Measurements from ENCODE around the gene LTB4R.

LTB4R gene

DNA sequence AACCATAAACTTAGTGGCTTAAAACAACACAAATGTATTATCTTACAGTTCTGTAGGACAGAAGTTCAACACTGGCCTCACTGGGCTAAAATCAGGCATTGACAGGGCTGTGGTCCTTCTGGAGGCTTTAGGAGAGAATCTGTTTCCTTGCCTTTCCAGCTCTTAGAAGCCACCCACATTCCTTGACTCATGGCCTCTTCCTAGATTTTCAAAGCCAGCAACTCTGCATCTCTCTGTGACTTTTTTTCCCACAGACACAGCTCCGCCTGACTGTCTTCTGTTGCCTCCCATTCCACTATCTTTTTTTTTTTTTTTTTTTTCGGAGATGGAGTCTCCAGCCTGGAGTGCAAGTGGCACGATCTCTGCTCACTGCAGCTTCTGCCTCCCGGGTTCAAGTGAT is 44.9 kb downstream of the LTB4R start:
- no CpG with 5 or more reads among the region's 4 CpGs for WGBS (ENCODE audit: extremely low coverage, insufficient coverage, insufficient read length)
- H2AK5ac ChIP-seq (ENCODE audit: low read length): no peak overlapping the region

DNA sequence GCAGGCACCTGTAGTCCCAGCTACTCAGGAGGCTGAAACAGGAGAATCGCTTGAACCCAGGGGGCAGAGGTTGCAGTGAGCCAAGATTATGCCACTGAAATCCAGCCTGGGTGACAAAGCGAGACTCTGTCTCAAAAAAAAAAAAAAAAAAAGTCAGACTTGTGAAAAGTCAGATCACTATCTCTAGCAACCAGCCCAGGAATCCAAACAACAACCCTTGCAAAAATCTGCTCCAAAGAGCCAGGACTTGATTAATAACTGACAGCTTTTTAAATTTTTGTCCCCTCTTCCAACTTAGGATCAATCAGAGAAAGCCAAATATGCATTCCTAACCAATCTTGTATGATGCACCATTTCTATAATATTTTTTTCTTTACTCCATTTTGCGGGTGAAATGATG is 49.0 kb downstream of the LTB4R start:
- no peaks in the 10 kb centered on the region for H3K36me3 ChIP-seq (ENCODE audit: control insufficient read depth in 1 of 2, insufficient read depth in 2 of 2, low read length in 2 of 2)
- H3K4me2 ChIP-seq (ENCODE audit: low read length): no peak overlapping the region
- no peak overlapping the region for H3K9ac ChIP-seq (ENCODE audit: low read length)
- H2AK5ac ChIP-seq (ENCODE audit: low read length): no peak overlapping the region
- no peak overlapping the region for H2AFZ ChIP-seq (ENCODE audit: insufficient read depth, low read length, poor library complexity)
- H3K14ac ChIP-seq (ENCODE audit: low read length): no peak overlapping the region
- H3K79me2 ChIP-seq (ENCODE audit: control insufficient read depth, insufficient read depth, low read length, poor library complexity): no peaks in the 10 kb centered on the region
- no peaks in the 10 kb centered on the region for H3K4me1 ChIP-seq (ENCODE audit: control insufficient read depth in 1 of 2, insufficient read depth in 2 of 2, low read length in 2 of 2)
- H2BK120ac ChIP-seq (ENCODE audit: insufficient read depth, low read length, poor library complexity): no peak overlapping the region
- no peak overlapping the region for H3K4me3 ChIP-seq (ENCODE audit: low read depth, low read length)
- no peak overlapping the region for H2BK12ac ChIP-seq (ENCODE audit: low read length)
- H4K12ac ChIP-seq (ENCODE audit: low read depth, low read length): no peak overlapping the region
- peak; percentile 28 to 78 for DNase-seq
- H3K18ac ChIP-seq (ENCODE audit: low read length): no peak overlapping the region
- H3K4ac ChIP-seq (ENCODE audit: low read depth, low read length): no peak overlapping the region
- no peak overlapping the region for H2BK5ac ChIP-seq (ENCODE audit: low read depth, low read length, poor library complexity)
- no peak overlapping the region for H4K91ac ChIP-seq (ENCODE audit: low read depth, low read length)
- H3K9me3 ChIP-seq (ENCODE audit: insufficient read depth, low read depth, low read length): no peaks in the 10 kb centered on the region
- H4K8ac ChIP-seq (ENCODE audit: low read depth, low read length): no peak overlapping the region
- H3K79me1 ChIP-seq (ENCODE audit: low read length): no peaks in the 10 kb centered on the region
- no CpG with 5 or more reads among the region's 3 CpGs for WGBS (ENCODE audit: extremely low coverage, insufficient coverage, insufficient read length)
- no peak overlapping the region for H3K23ac ChIP-seq (ENCODE audit: low read length)
- H3K27me3 ChIP-seq (ENCODE audit: insufficient read depth, low read length): no peaks in the 10 kb centered on the region
- H3K27ac ChIP-seq (ENCODE audit: low read depth, low read length): no peak overlapping the region

More for the DNA sequence above, 44.9 kb downstream of the LTB4R start:
- Histone ChIP-seq H3K27ac (ENCODE audit: low read depth, low read length) (no peak overlapping the region), H3K23ac (ENCODE audit: low read length) (no peak overlapping the region), H4K12ac (ENCODE audit: low read depth, low read length) (no peak overlapping the region), H3K9me3 (ENCODE audit: insufficient read depth, low read depth, low read length) (no peaks in the 10 kb centered on the region), H3K79me1 (ENCODE audit: low read length) (no peaks in the 10 kb centered on the region), H3K4ac (ENCODE audit: low read depth, low read length) (no peak overlapping the region), H2BK12ac (ENCODE audit: low read length) (no peak overlapping the region), H3K18ac (ENCODE audit: low read length) (no peak overlapping the region), H2BK5ac (ENCODE audit: low read depth, low read length, poor library complexity) (no peak overlapping the region), H3K9ac (ENCODE audit: low read length) (no peak overlapping the region), H3K36me3 (ENCODE audit: control insufficient read depth in 1 of 2, insufficient read depth in 2 of 2, low read length in 2 of 2) (no peaks in the 10 kb centered on the region), H3K4me1 (ENCODE audit: control insufficient read depth in 1 of 2, insufficient read depth in 2 of 2, low read length in 2 of 2) (no peaks in the 10 kb centered on the region), H3K79me2 (ENCODE audit: control insufficient read depth, insufficient read depth, low read length, poor library complexity) (no peaks in the 10 kb centered on the region), H3K4me3 (ENCODE audit: low read depth, low read length) (no peak overlapping the region), H2AFZ (ENCODE audit: insufficient read depth, low read length, poor library complexity) (no peak overlapping the region), H3K4me2 (ENCODE audit: low read length) (no peak overlapping the region), H4K91ac (ENCODE audit: low read depth, low read length) (no peak overlapping the region), H4K8ac (ENCODE audit: low read depth, low read length) (no peak overlapping the region), H3K27me3 (ENCODE audit: insufficient read depth, low read length) (peaks cover 5% of the 10 kb centered on the region), H2BK120ac (ENCODE audit: insufficient read depth, low read length, poor library complexity) (no peak overlapping the region), H3K14ac (ENCODE audit: low read length) (no peak overlapping the region)
- no peak for DNase-seq

DNA sequence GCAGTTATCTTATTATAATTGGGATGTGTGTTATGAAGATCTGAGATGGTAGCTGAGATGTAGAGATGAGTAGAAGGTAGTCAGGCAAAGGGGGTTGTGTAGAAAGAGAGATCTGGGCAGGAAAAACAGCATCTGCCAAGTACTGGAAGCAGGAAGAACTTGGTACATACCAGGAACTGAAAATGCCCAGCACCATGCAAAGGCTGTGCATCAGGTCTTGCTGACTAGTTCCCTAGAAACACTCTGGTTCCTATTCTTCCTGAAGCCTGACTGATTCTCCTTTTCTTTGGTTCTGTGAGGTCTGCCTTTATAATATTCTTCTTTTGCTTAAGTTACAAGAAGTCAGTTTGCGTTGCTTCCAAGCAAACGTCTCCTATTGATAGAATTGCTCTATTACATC is 50.0 kb downstream of the LTB4R start:
- H3K4ac ChIP-seq (ENCODE audit: low read depth, low read length): no peak overlapping the region
- no peak overlapping the region for H4K12ac ChIP-seq (ENCODE audit: low read depth, low read length)
- H2BK5ac ChIP-seq (ENCODE audit: low read depth, low read length, poor library complexity): no peak overlapping the region
- peaks cover 2% of the 10 kb centered on the region for H3K79me2 ChIP-seq (ENCODE audit: control insufficient read depth, insufficient read depth, low read length, poor library complexity)
- H3K4me2 ChIP-seq (ENCODE audit: low read length): no peak overlapping the region
- no peaks in the 10 kb centered on the region for H3K36me3 ChIP-seq (ENCODE audit: control insufficient read depth in 1 of 2, insufficient read depth in 2 of 2, low read length in 2 of 2)
- H3K18ac ChIP-seq (ENCODE audit: low read length): no peak overlapping the region
- no peak overlapping the region for H4K91ac ChIP-seq (ENCODE audit: low read depth, low read length)
- peaks cover 0 to 4% of the 10 kb centered on the region in 2 experiments for H3K4me1 ChIP-seq (ENCODE audit: control insufficient read depth in 1 of 2, insufficient read depth in 2 of 2, low read length in 2 of 2)
- no peaks in the 10 kb centered on the region for H3K9me3 ChIP-seq (ENCODE audit: insufficient read depth, low read depth, low read length)
- H3K79me1 ChIP-seq (ENCODE audit: low read length): peaks cover 7% of the 10 kb centered on the region
- H3K23ac ChIP-seq (ENCODE audit: low read length): no peak overlapping the region
- H2AK5ac ChIP-seq (ENCODE audit: low read length): no peak overlapping the region
- H2BK12ac ChIP-seq (ENCODE audit: low read length): no peak overlapping the region
- no CpG with 5 or more reads among the region's 2 CpGs for WGBS (ENCODE audit: extremely low coverage, insufficient coverage, insufficient read length)
- no peak overlapping the region for H3K9ac ChIP-seq (ENCODE audit: low read length)
- H4K8ac ChIP-seq (ENCODE audit: low read depth, low read length): no peak overlapping the region
- DNase-seq: peak; percentile 34 to 64
- H2BK120ac ChIP-seq (ENCODE audit: insufficient read depth, low read length, poor library complexity): no peak overlapping the region
- H3K4me3 ChIP-seq (ENCODE audit: low read depth, low read length): no peak overlapping the region
- no peaks in the 10 kb centered on the region for H3K27me3 ChIP-seq (ENCODE audit: insufficient read depth, low read length)
- no peak overlapping the region for H3K14ac ChIP-seq (ENCODE audit: low read length)
- no peak overlapping the region for H3K27ac ChIP-seq (ENCODE audit: low read depth, low read length)
- H2AFZ ChIP-seq (ENCODE audit: insufficient read depth, low read length, poor library complexity): no peak overlapping the region

DNA sequence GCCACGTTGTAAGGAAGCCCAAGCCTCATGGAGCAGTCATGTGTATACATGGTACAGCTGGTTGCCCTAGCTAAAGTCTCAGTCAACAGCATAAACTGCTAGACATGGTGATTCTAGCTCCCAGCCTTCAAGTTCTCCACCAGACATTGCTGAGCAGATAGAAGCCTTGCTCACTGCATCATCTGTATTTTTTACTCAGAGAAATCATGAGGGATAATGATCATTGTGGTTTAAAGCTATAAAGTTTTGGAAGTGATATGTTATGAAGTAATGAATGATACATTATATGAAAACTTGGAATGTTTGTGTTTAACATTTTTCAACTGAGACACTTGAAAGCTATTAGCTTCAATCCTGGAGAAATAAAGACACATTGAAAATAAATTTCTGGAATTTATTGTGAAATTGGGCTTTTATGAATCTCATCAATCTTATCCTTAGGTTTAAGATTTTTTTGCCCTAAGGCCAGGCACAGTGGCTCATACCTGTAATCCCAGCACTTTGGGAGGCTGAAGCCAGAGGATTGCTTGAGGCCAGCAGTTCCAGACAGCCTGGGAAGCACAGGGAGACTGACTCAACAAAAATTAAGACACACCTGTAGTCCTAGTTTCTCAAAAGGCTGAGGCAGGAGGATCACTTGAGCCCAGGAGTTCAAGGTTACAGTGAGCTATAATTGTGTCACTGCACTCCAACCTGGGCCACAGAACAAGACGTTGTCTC is 51.1 kb downstream of the LTB4R start:
- H3K4me1 ChIP-seq (ENCODE audit: control insufficient read depth in 1 of 2, insufficient read depth in 2 of 2, low read length in 2 of 2): peaks cover 0 to 4% of the 10 kb centered on the region in 2 experiments

More for the DNA sequence above, 51.1 kb downstream of the LTB4R start:
- no CpG with 5 or more reads among the region's 2 CpGs for WGBS (ENCODE audit: extremely low coverage, insufficient coverage, insufficient read length)
- Histone ChIP-seq H3K4me3 (ENCODE audit: low read depth, low read length) (no peak overlapping the region), H4K8ac (ENCODE audit: low read depth, low read length) (no peak overlapping the region), H3K27me3 (ENCODE audit: insufficient read depth, low read length) (no peaks in the 10 kb centered on the region), H2BK5ac (ENCODE audit: low read depth, low read length, poor library complexity) (no peak overlapping the region), H3K9ac (ENCODE audit: low read length) (no peak overlapping the region), H3K14ac (ENCODE audit: low read length) (no peak overlapping the region), H2AFZ (ENCODE audit: insufficient read depth, low read length, poor library complexity) (no peak overlapping the region), H3K9me3 (ENCODE audit: insufficient read depth, low read depth, low read length) (no peaks in the 10 kb centered on the region), H3K79me1 (ENCODE audit: low read length) (peaks cover 16% of the 10 kb centered on the region), H3K79me2 (ENCODE audit: control insufficient read depth, insufficient read depth, low read length, poor library complexity) (peaks cover 2% of the 10 kb centered on the region), H3K27ac (ENCODE audit: low read depth, low read length) (no peak overlapping the region), H2AK5ac (ENCODE audit: low read length) (no peak overlapping the region), H3K4me2 (ENCODE audit: low read length) (no peak overlapping the region), H2BK120ac (ENCODE audit: insufficient read depth, low read length, poor library complexity) (no peak overlapping the region), H2BK12ac (ENCODE audit: low read length) (no peak overlapping the region), H3K18ac (ENCODE audit: low read length) (no peak overlapping the region), H3K4ac (ENCODE audit: low read depth, low read length) (no peak overlapping the region), H3K36me3 (ENCODE audit: control insufficient read depth in 1 of 2, insufficient read depth in 2 of 2, low read length in 2 of 2) (no peaks in the 10 kb centered on the region), H3K23ac (ENCODE audit: low read length) (no peak overlapping the region), H4K91ac (ENCODE audit: low read depth, low read length) (no peak overlapping the region), H4K12ac (ENCODE audit: low read depth, low read length) (no peak overlapping the region)
- DNase-seq: peak; percentile 93 to 99
